IPS-11a (cell line): Measurements from ENCODE around the gene ADORA3.
"Not testable (repeated sequence)": the region's sequence is repeated elsewhere in the genome, so short reads cannot be mapped to it uniquely, and the experiment has no call there.

Experiments
- H3K4me3 ChIP-seq: one replicate; pipeline ENCODE4 v1.5.1; 2013; ENCODE audit warnings: low read depth, low read length, control low read depth

Gene ADORA3

GRCh38 chr1:111503585-111504060, at the start of gene ADORA3, which contains the start of gene TMIGD3:
ADORA3 (minus strand) TSS chr1:111503633; CDS start chr1:111503354, 279 bp downstream.
TMIGD3 (minus strand) TSS chr1:111503633; CDS start chr1:111503354, 279 bp downstream.
- H3K4me3 ChIP-seq = no peak within 1 kb of the TSS

GRCh38 chr1:111553196-111553595, 49.8 kb upstream of the ADORA3 start:
- H3K4me3 ChIP-seq = no peak overlapping the region

- H3K4me3 ChIP-seq = no peak overlapping the region
These were observed 49.2 kb upstream of the ADORA3 start for GRCh38 chr1:111552587-111552986.

- no peak overlapping the region for H3K4me3 ChIP-seq
These were observed 48.4 kb upstream of the ADORA3 start for GRCh38 chr1:111551623-111552411.

- not testable (repeated sequence) for H3K4me3 ChIP-seq
These were observed 44.4 kb upstream of the ADORA3 start for GRCh38 chr1:111547786-111548185.

GRCh38 chr1:111542187-111542586, 38.8 kb upstream of the ADORA3 start:
- H3K4me3 ChIP-seq = no peak overlapping the region

- no peak overlapping the region for H3K4me3 ChIP-seq
These were observed 38.3 kb upstream of the ADORA3 start for GRCh38 chr1:111541721-111542120.

- H3K4me3 ChIP-seq = no peak overlapping the region
These were observed 37.5 kb upstream of the ADORA3 start for GRCh38 chr1:111540928-111541327.

GRCh38 chr1:111538343-111539025, 35.1 kb upstream of the ADORA3 start:
- no peak overlapping the region for H3K4me3 ChIP-seq

GRCh38 chr1:111535256-111536191, 32.1 kb upstream of the ADORA3 start:
- H3K4me3 ChIP-seq = no peak overlapping the region

GRCh38 chr1:111520053-111520452, 16.6 kb upstream of the ADORA3 start:
- H3K4me3 ChIP-seq = no peak overlapping the region

- H3K4me3 ChIP-seq = no peak overlapping the region
These were observed 14.2 kb upstream of the ADORA3 start for GRCh38 chr1:111517469-111518225.

GRCh38 chr1:111516005-111516535, 12.6 kb upstream of the ADORA3 start:
- no peak overlapping the region for H3K4me3 ChIP-seq

GRCh38 chr1:111515291-111516004, 12.0 kb upstream of the ADORA3 start:
- no peak overlapping the region for H3K4me3 ChIP-seq

- H3K4me3 ChIP-seq = no peak overlapping the region
These were observed 10.1 kb upstream of the ADORA3 start for GRCh38 chr1:111513410-111514020.

GRCh38 chr1:111512931-111513330, 9.5 kb upstream of the ADORA3 start:
- no peak overlapping the region for H3K4me3 ChIP-seq

GRCh38 chr1:111512132-111512889, 8.9 kb upstream of the ADORA3 start:
- H3K4me3 ChIP-seq = no peak overlapping the region

- no peak overlapping the region for H3K4me3 ChIP-seq
These were observed 7.9 kb upstream of the ADORA3 start for GRCh38 chr1:111511370-111511769.
